H1 (cell line): Measurements from ENCODE around the gene NR2F1. TPM values are rescaled to one million over a fixed set of nuclear protein-coding genes. Genes with fewer than 3 reads are reported as not detected.

Source experiments
- CTCF ChIA-PET: fragments of 300-600 bp; sonication (Branson Sonifier 250); formaldehyde crosslinking; loops from one replicate; lab custom pipeline; 2021; ENCODE audit not compliant: partially characterized antibody; lab: Charles Lee
- POLR2A ChIA-PET: fragments of 300-600 bp; sonication (Branson Sonifier 250); formaldehyde crosslinking; loops from one replicate; lab custom pipeline; 2021; ENCODE audit warnings: inconsistent platforms; ENCODE audit not compliant: partially characterized antibody; lab: Charles Lee
- DNase-seq, 2 experiments: peaks; one replicate each; pipeline versions ENCODE4 v3.0.0 to v3.0.0-alpha.2; 2010 to 2022; ENCODE audit warnings: low spot score in 2 of 2, low read depth in 1 of 2, mixed read lengths in 1 of 2
- FAIRE-seq: peaks from 2 replicates; lab custom pipeline; 2011; peaks lifted over from hg19 to GRCh38; lab: Jason Lieb, UNC
- H2AFZ ChIP-seq: 2 replicates; pipeline ENCODE4 v1.8.1; 2012; ENCODE audit warnings: low read length, inconsistent platforms
- H2AK5ac ChIP-seq: 2 replicates; pipeline ENCODE4 v1.6.1; 2013; ENCODE audit warnings: low read depth, low read length
- H2BK120ac ChIP-seq: replicated peaks from 2 replicates; pipeline ENCODE3; 2013; ENCODE audit warnings: low read depth, low read length, inconsistent platforms
- H2BK12ac ChIP-seq: 2 replicates; pipeline ENCODE4 v1.6.1; 2013; ENCODE audit warnings: low read depth, low read length
- H2BK15ac ChIP-seq: 2 replicates; pipeline ENCODE4 v1.6.1; 2013; ENCODE audit warnings: low read length
- H2BK20ac ChIP-seq: 2 replicates; pipeline ENCODE4 v1.6.1; 2013; ENCODE audit warnings: low read length
- H2BK5ac ChIP-seq: 2 replicates; pipeline ENCODE4 v1.6.1; 2013; ENCODE audit warnings: low read depth, low read length
- H3K14ac ChIP-seq: 2 replicates; pipeline ENCODE4 v1.6.1; 2013; ENCODE audit warnings: inconsistent platforms; ENCODE audit not compliant: insufficient read length
- H3K18ac ChIP-seq: 2 replicates; pipeline ENCODE4 v1.6.1; 2013; ENCODE audit warnings: low read length; ENCODE audit errors: extremely low read depth
- H3K23ac ChIP-seq: 2 replicates; pipeline ENCODE4 v1.6.1; 2013; ENCODE audit warnings: inconsistent platforms; ENCODE audit not compliant: insufficient read length
- H3K23me2 ChIP-seq: 2 replicates; pipeline ENCODE4 v1.6.1; 2013; ENCODE audit warnings: low read depth, low read length
- H3K27ac ChIP-seq: 2 replicates; pipeline ENCODE4 v1.6.1; 2011; ENCODE audit warnings: low read depth, low read length, inconsistent platforms
- H3K27me3 ChIP-seq, 4 experiments: replicated peaks in 1 of 4; 1 replicate in 1 of 4; 2 replicates in 3 of 4; pipeline versions ENCODE4 v1.6.1 to v1.8.1; 2011 to 2013; ENCODE audit warnings: low read length in 3 of 4, mild to moderate bottlenecking in 3 of 4, inconsistent platforms in 2 of 4, mixed read lengths in 2 of 4, moderate library complexity in 1 of 4; ENCODE audit not compliant: control insufficient read depth in 3 of 4, insufficient read depth in 3 of 4; ENCODE audit errors: extremely low read depth in 1 of 4
- H3K36me3 ChIP-seq, 4 experiments: 2 replicates each; pipeline versions ENCODE4 v1.6.1 to v1.8.1; 2011 to 2013; ENCODE audit warnings: mild to moderate bottlenecking in 4 of 4, low read length in 3 of 4, moderate library complexity in 2 of 4, control low read depth in 1 of 4, inconsistent platforms in 1 of 4; ENCODE audit not compliant: insufficient read depth in 4 of 4, control insufficient read depth in 2 of 4
- H3K4ac ChIP-seq: replicated peaks from 2 replicates; pipeline ENCODE3; 2013; ENCODE audit warnings: low read length, low read depth, mixed read lengths, inconsistent platforms; ENCODE audit not compliant: insufficient read length
- H3K4me1 ChIP-seq, 4 experiments: replicated peaks in 1 of 4; 1 replicate in 1 of 4; 2 replicates in 3 of 4; pipeline versions ENCODE4 v1.6.1 to v1.8.1; 2011 to 2013; ENCODE audit warnings: low read length in 3 of 4, inconsistent platforms in 2 of 4, mixed read lengths in 1 of 4; ENCODE audit not compliant: insufficient read depth in 4 of 4, control insufficient read depth in 3 of 4
- H3K4me2 ChIP-seq, 2 experiments: 2 replicates each; pipeline versions ENCODE4 v1.6.1 to v1.8.1; 2011 to 2013; ENCODE audit warnings: low read depth in 2 of 2, low read length in 2 of 2, control low read depth in 1 of 2, inconsistent platforms in 1 of 2, mild to moderate bottlenecking in 1 of 2; ENCODE audit not compliant: insufficient read depth in 1 of 2
- H3K4me3 ChIP-seq, 4 experiments: fragments of 200-600, 300-600 bp in 1 of 4; sonication (generic), shearing (Covaris generic), sonication (Bioruptor Twin) in 1 of 4; 2 replicates each; pipeline versions ENCODE4 v1.5.1 to v1.8.1; 2011 to 2016; ENCODE audit warnings: low read length in 4 of 4, low read depth in 3 of 4, control low read depth in 2 of 4, inconsistent platforms in 2 of 4, mild to moderate bottlenecking in 2 of 4, mixed read lengths in 1 of 4, moderate library complexity in 1 of 4; ENCODE audit not compliant: insufficient read depth in 2 of 4; ENCODE audit errors: extremely low read depth in 1 of 4
- H3K56ac ChIP-seq: replicated peaks from 2 replicates; pipeline ENCODE3; 2013; ENCODE audit warnings: low read depth, mild to moderate bottlenecking, mixed read lengths, low read length, inconsistent platforms; ENCODE audit not compliant: insufficient read length
- H3K79me1 ChIP-seq: 2 replicates; pipeline ENCODE4 v1.6.1; 2013; ENCODE audit warnings: low read depth, low read length, control low read depth
- H3K79me2 ChIP-seq, 2 experiments: 2 replicates each; pipeline versions ENCODE4 v1.6.1 to v1.8.1; 2012 to 2013; ENCODE audit warnings: low read length in 2 of 2, mild to moderate bottlenecking in 2 of 2, inconsistent platforms in 1 of 2; ENCODE audit not compliant: insufficient read depth in 2 of 2, control insufficient read depth in 1 of 2
- H3K9ac ChIP-seq, 4 experiments: replicated peaks in 1 of 4; 1 replicate in 1 of 4; 2 replicates in 3 of 4; pipeline versions ENCODE4 v1.6.1 to v1.8.1; 2011 to 2013; ENCODE audit warnings: low read depth in 3 of 4, low read length in 3 of 4, control low read depth in 2 of 4, mild to moderate bottlenecking in 2 of 4, moderate library complexity in 2 of 4, inconsistent platforms in 1 of 4; ENCODE audit errors: extremely low read depth in 1 of 4
- H3K9me3 ChIP-seq, 2 experiments: 2 replicates each; pipeline versions ENCODE4 v1.6.1 to v1.8.1; 2012 to 2013; ENCODE audit warnings: mild to moderate bottlenecking in 2 of 2, moderate library complexity in 2 of 2, control low read depth in 1 of 2, inconsistent platforms in 1 of 2, low read depth in 1 of 2, low read length in 1 of 2, mixed read lengths in 1 of 2; ENCODE audit not compliant: insufficient read depth in 2 of 2
- H4K20me1 ChIP-seq, 2 experiments: replicated peaks in 1 of 2; 2 replicates each; pipeline versions ENCODE3 to v1.8.1; 2011 to 2013; ENCODE audit warnings: inconsistent platforms in 2 of 2, low read length in 2 of 2, mild to moderate bottlenecking in 1 of 2; ENCODE audit not compliant: insufficient read depth in 2 of 2, control insufficient read depth in 1 of 2
- H4K5ac ChIP-seq: 2 replicates; pipeline ENCODE4 v1.6.1; 2013; ENCODE audit warnings: low read length, low read depth, mixed read lengths, inconsistent platforms; ENCODE audit not compliant: insufficient read length
- H4K8ac ChIP-seq: 2 replicates; pipeline ENCODE4 v1.8.0; 2013; ENCODE audit warnings: mild to moderate bottlenecking, moderate library complexity, low read length, inconsistent platforms; ENCODE audit not compliant: insufficient read depth; ENCODE audit errors: extremely low read depth
- H4K91ac ChIP-seq: replicated peaks from 2 replicates; pipeline ENCODE3; 2013; ENCODE audit warnings: low read length, mixed read lengths, inconsistent platforms; ENCODE audit not compliant: insufficient read length
- CBX8 ChIP-seq: fragments of 300-800, 300-1000 bp; sonication (generic); IDR thresholded peaks from 2 replicates; pipeline ENCODE4 v1.7.1; 2016; ENCODE audit warnings: low read depth, low read length, borderline replicate concordance
- CEBPB ChIP-seq: IDR thresholded peaks from 2 replicates; pipeline ENCODE4 v1.6.1; 2012; ENCODE audit warnings: low read depth, low read length
- CHD1 ChIP-seq: IDR thresholded peaks from 2 replicates; pipeline ENCODE4 v1.6.1; 2012; ENCODE audit warnings: low read depth, low read length, improper control_type of control experiment
- CTBP2 ChIP-seq: IDR thresholded peaks from 2 replicates; pipeline ENCODE4 v1.7.0; 2011; ENCODE audit warnings: borderline replicate concordance, mild to moderate bottlenecking, moderate library complexity, mixed read lengths, low read length; ENCODE audit not compliant: insufficient read depth, insufficient read length
- HDAC2 ChIP-seq, 2 experiments: fragments of 300-600 bp in 1 of 2; sonication (generic) in 1 of 2; IDR thresholded peaks; 2 replicates each; pipeline ENCODE4 v1.6.1; 2011 to 2012; ENCODE audit warnings: low read depth in 2 of 2, low read length in 2 of 2, mild to moderate bottlenecking in 2 of 2, moderate library complexity in 2 of 2, borderline replicate concordance in 1 of 2, inconsistent platforms in 1 of 2
- MAFK ChIP-seq: IDR thresholded peaks from 2 replicates; pipeline ENCODE4 v1.6.1; 2012; ENCODE audit warnings: low read depth, mild to moderate bottlenecking, improper control_type of control experiment, low read length
- RBBP5 ChIP-seq: IDR thresholded peaks from 2 replicates; pipeline ENCODE4 v1.7.1; 2012; ENCODE audit warnings: low read depth, mild to moderate bottlenecking, inconsistent platforms, low read length, moderate library complexity, borderline replicate concordance
- TAF1 ChIP-seq: IDR thresholded peaks from 2 replicates; pipeline ENCODE4 v1.6.1; 2011; ENCODE audit warnings: mild to moderate bottlenecking, low read depth, low read length
- TBP ChIP-seq: IDR thresholded peaks from 2 replicates; pipeline ENCODE4 v1.6.1; 2011; ENCODE audit warnings: low read depth, low read length, improper control_type of control experiment
- YY1 ChIP-seq: IDR thresholded peaks from 2 replicates; pipeline ENCODE4 v1.6.1; 2011; ENCODE audit warnings: low read depth, mild to moderate bottlenecking, low read length
- WGBS, 2 experiments: shearing (Covaris generic) in 1 of 2; methylation state at CpG; one replicate each; pipeline versions ENCODE4 v1.1.6 to v1.1.7; 2013 to 2015; ENCODE audit warnings: low lambda C conversion rate in 2 of 2, mixed read lengths in 2 of 2, inconsistent platforms in 1 of 2, low coverage in 1 of 2, missing lambda C conversion rate in 1 of 2; ENCODE audit not compliant: insufficient replicate concordance in 2 of 2, insufficient coverage in 1 of 2, insufficient read length in 1 of 2; ENCODE audit errors: extremely low coverage in 1 of 2, missing lambda C conversion rate in 1 of 2; 5-methylcytosine and 5-hydroxymethylcytosine counted together
- polyA plus RNA-seq, 7 experiments: library from polyadenylated mRNA; depleted of rRNA in 3 of 7; stranded (reverse) in 5 of 7; unstranded in 2 of 7; fragments of >200 nt in 5 of 7; fragments of 200-250 nt in 2 of 7; gene quantifications; 1 replicate in 5 of 7; 2 replicates in 1 of 7; 4 replicates in 1 of 7; pipeline versions ENCODE4 v1.2.1 to v1.2.3, GENCODE V29; 2011 to 2013; ENCODE audit warnings: missing spikeins in 2 of 7, mixed read lengths in 2 of 7
- total RNA-seq: library from RNA; stranded (reverse); fragmentation: NEBNext Ultra II Directional; extraction: Animal tissue kit (Norgen Biotek cat#: 25700); gene quantifications from 2 replicates; pipeline ENCODE4 v1.2.1, GENCODE V29; 2021
- TF ChIP-seq, protein P1 (sequence below), 3 experiments: IDR thresholded peaks; 1 replicate in 2 of 3; 2 replicates in 1 of 3; pipeline versions ENCODE4 v1.5.1 to v1.6.1; 2011; ENCODE audit warnings: low read length in 3 of 3, mild to moderate bottlenecking in 3 of 3, inconsistent platforms in 2 of 3, low read depth in 1 of 3, moderate library complexity in 1 of 3; ENCODE audit not compliant: insufficient read depth in 1 of 3; ENCODE audit errors: control extremely low read depth in 1 of 3

NR2F1 gene
- total and polyA plus RNA-seq, 2 of the 8 experiments (the other 6 are each of a cell fraction or from before 2014, with no cell fraction given): not detected

DNA sequence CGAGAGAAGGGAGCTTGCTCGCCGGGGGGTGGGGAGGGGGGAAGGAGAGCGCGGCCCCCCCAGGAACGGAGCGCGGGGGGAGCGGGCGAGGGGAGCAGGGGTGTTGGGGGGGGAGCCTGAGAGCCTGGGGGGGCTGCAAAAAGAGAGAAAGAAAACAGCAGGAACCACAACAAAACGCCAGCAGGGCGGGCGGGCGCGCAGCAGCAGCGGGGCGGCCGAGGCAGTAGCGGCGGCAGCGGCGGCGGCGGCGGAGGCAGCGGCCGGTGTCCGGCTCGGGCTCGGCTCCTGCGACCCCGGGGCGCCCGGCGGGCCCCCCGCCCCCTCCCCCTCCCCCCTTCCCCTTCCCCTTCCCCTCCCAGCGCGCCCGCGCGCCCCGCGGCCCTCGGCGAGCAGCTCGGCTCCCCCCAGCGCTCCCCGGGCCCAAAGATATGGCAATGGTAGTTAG, 1.6 kb downstream of the NR2F1 start:
- H3K36me3 ChIP-seq: peaks cover 0 to 9% (median 0%) of the 10 kb centered on the region in 4 experiments; a peak in 1 of 8 replicates
- no peak overlapping the region for H3K14ac ChIP-seq
- H3K4me2 ChIP-seq: peak overlapping the region; percentile 73 to 79
- H2BK20ac ChIP-seq: no peak overlapping the region
- H3K56ac ChIP-seq: no peak overlapping the region
- H3K27ac ChIP-seq: no peak overlapping the region
- DNase-seq (no peak), FAIRE-seq (no peak)
- ChIA-PET CTCF (interaction anchor here (1.4 to 2.0 kb wide), 2 partner anchors 11 to 35 kb away, joined by 3 to 8 read pairs; no protein-coding TSS in a partner anchor), POLR2A (no interaction called here)
- no peaks in the 10 kb centered on the region for H3K79me2 ChIP-seq
- WGBS, 2 experiments: no CpG with 5 or more reads among the region's 48 CpGs
- peaks cover 13% of the 10 kb centered on the region; the same call in 1 of the 2 replicates for H3K23me2 ChIP-seq
- H2BK5ac ChIP-seq: no peak overlapping the region
- no peaks in the 10 kb centered on the region for H3K79me1 ChIP-seq
- peaks cover 0 to 34% (median 22%) of the 10 kb centered on the region in 4 experiments; a peak in 5 of 7 replicates for H3K4me1 ChIP-seq
- no peak overlapping the region for H2BK120ac ChIP-seq
- H3K9ac ChIP-seq: no peak overlapping the region
- H3K4ac ChIP-seq: no peak overlapping the region
- no peak overlapping the region for H2BK12ac ChIP-seq
- H2AFZ ChIP-seq: no peak overlapping the region
- no peaks in the 10 kb centered on the region for H3K9me3 ChIP-seq
- H2AK5ac ChIP-seq: no peak overlapping the region
- H3K4me3 ChIP-seq: peak overlapping the region in 2 of 4 experiments; percentile 11 to 50; a peak in 4 of 8 replicates
- H3K27me3 ChIP-seq: peaks cover 71 to 97% (median 84%) of the 10 kb centered on the region in 4 experiments
- H4K20me1 ChIP-seq: peaks cover 7 to 22% of the 10 kb centered on the region in 2 experiments
- no peak overlapping the region for H3K18ac ChIP-seq
- H4K8ac ChIP-seq: no peak overlapping the region
- H4K91ac ChIP-seq: no peak overlapping the region
- H3K23ac ChIP-seq: no peak overlapping the region
- no peak overlapping the region for H4K5ac ChIP-seq
- no peak overlapping the region for H2BK15ac ChIP-seq
- TF ChIP-seq CTBP2 (no peak), CBX8 (no peak), HDAC2 (IDR thresholded peaks at IDR 0.05; ENCODE audit: borderline replicate concordance in 1 of 2, low read depth in 2 of 2, low read length in 2 of 2) (no peak), CEBPB (no peak), TAF1 (no peak), TBP (no peak), RBBP5 (no peak), MAFK (no peak), CHD1 (no peak), YY1 (no peak)
- TF ChIP-seq, protein P1, sequence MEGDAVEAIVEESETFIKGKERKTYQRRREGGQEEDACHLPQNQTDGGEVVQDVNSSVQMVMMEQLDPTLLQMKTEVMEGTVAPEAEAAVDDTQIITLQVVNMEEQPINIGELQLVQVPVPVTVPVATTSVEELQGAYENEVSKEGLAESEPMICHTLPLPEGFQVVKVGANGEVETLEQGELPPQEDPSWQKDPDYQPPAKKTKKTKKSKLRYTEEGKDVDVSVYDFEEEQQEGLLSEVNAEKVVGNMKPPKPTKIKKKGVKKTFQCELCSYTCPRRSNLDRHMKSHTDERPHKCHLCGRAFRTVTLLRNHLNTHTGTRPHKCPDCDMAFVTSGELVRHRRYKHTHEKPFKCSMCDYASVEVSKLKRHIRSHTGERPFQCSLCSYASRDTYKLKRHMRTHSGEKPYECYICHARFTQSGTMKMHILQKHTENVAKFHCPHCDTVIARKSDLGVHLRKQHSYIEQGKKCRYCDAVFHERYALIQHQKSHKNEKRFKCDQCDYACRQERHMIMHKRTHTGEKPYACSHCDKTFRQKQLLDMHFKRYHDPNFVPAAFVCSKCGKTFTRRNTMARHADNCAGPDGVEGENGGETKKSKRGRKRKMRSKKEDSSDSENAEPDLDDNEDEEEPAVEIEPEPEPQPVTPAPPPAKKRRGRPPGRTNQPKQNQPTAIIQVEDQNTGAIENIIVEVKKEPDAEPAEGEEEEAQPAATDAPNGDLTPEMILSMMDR (IDR thresholded peaks at IDR 0.05; ENCODE audit: control extremely low read depth in 1 of 3, insufficient read depth in 1 of 3, low read depth in 1 of 3, low read length in 3 of 3): no peak
